Measurements from ENCODE around the gene RC3H2. TPM values are rescaled to one million over a fixed set of nuclear protein-coding genes. Genes with fewer than 3 reads are reported as not detected.

RC3H2 gene
- total RNA-seq, 2 experiments from 2014 or later = 45.0 to 73.7 TPM

DNA sequence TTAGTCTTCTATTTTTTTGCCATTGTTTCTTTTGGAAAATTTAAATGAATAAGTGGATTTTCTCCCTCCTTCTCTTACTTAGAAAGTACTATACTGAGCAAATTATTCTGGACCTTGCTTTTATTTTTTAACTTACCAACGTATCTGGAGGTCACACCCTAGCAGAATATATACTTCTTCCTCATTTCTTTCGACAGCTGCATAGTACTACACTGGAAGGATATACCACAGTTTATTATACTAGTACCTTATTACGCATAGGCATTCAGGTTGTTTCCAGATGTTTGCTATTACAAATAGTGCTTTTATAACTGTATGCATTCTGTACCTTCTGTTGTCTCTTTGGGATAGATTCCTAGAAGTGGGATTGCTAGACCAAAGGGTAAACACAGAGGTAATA lies 16.7 kb downstream of the RC3H2 start:
- Histone ChIP-seq H4K20me1 (ENCODE audit: insufficient read depth, low read length) (no peaks in the 10 kb centered on the region), H3K4me2 (ENCODE audit: low read length) (no peak overlapping the region), H3K4me1 (ENCODE audit: insufficient read depth, low read length, poor library complexity, severe bottlenecking) (no peaks in the 10 kb centered on the region), H3K4me3 (ENCODE audit: low read depth, low read length, poor library complexity, severe bottlenecking) (no peak overlapping the region), H3K79me2 (ENCODE audit: insufficient read depth, low read depth, low read length) (no peaks in the 10 kb centered on the region; the same call in 1 of the 2 replicates), H3K27ac (ENCODE audit: low read depth, low read length, poor library complexity, severe bottlenecking) (no peak overlapping the region), H3K9me3 (ENCODE audit: low read length) (no peaks in the 10 kb centered on the region), H2AFZ (ENCODE audit: low read length) (no peak overlapping the region), H3K9me2 (ENCODE audit: insufficient read depth, low read length) (no peaks in the 10 kb centered on the region), H3K36me3 (ENCODE audit: insufficient read depth, low read length) (peaks cover 93% of the 10 kb centered on the region)
- BruUV-seq (replicated peaks) = TSS peak; percentile 36
- ChIA-PET POLR2A (no interaction called here), CTCF (ENCODE audit: unreplicated experiment) (no interaction called here)
- intact Hi-C loops (cut with micrococcal nuclease; ENCODE audit: unreplicated experiment) = no loop called here
- TF ChIP-seq, protein P1, sequence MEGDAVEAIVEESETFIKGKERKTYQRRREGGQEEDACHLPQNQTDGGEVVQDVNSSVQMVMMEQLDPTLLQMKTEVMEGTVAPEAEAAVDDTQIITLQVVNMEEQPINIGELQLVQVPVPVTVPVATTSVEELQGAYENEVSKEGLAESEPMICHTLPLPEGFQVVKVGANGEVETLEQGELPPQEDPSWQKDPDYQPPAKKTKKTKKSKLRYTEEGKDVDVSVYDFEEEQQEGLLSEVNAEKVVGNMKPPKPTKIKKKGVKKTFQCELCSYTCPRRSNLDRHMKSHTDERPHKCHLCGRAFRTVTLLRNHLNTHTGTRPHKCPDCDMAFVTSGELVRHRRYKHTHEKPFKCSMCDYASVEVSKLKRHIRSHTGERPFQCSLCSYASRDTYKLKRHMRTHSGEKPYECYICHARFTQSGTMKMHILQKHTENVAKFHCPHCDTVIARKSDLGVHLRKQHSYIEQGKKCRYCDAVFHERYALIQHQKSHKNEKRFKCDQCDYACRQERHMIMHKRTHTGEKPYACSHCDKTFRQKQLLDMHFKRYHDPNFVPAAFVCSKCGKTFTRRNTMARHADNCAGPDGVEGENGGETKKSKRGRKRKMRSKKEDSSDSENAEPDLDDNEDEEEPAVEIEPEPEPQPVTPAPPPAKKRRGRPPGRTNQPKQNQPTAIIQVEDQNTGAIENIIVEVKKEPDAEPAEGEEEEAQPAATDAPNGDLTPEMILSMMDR (conservative IDR thresholded peaks at IDR 0.05; ENCODE audit: low read length) = no peak
- TF ChIP-seq EZH2phosphoT487 (IDR thresholded peaks at IDR 0.05; ENCODE audit: borderline replicate concordance, low read depth, low read length) = no peak
- DNase-seq (ENCODE audit: low spot score) = no peak

DNA sequence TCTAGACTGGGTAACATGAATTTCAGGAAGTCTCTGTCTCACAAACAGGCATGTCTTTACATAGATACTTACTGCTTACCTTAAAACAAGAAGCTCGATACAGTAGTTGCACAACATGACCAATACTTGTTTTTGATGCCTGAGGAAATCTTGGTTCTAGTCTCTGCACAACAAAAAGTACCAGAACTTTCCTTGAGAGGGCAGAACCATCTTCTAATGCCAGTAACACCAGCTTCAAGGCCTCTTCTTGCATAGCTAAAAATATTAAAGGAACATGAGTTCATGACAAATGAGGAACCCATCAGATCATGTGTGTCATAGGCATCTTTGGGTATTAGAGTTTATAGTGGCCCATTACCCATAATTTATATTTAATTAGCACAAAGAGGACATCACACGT lies 22.0 kb downstream of the RC3H2 start:
- Histone ChIP-seq H3K4me3 (ENCODE audit: low read depth, low read length, poor library complexity, severe bottlenecking) (no peak overlapping the region), H3K9me2 (ENCODE audit: insufficient read depth, low read length) (no peaks in the 10 kb centered on the region), H3K4me1 (ENCODE audit: insufficient read depth, low read length, poor library complexity, severe bottlenecking) (no peaks in the 10 kb centered on the region), H3K36me3 (ENCODE audit: insufficient read depth, low read length) (peaks cover 93% of the 10 kb centered on the region), H3K79me2 (ENCODE audit: insufficient read depth, low read depth, low read length) (no peaks in the 10 kb centered on the region), H4K20me1 (ENCODE audit: insufficient read depth, low read length) (no peaks in the 10 kb centered on the region), H3K4me2 (ENCODE audit: low read length) (no peak overlapping the region), H3K27ac (ENCODE audit: low read depth, low read length, poor library complexity, severe bottlenecking) (no peak overlapping the region), H2AFZ (ENCODE audit: low read length) (no peak overlapping the region), H3K9me3 (ENCODE audit: low read length) (no peaks in the 10 kb centered on the region)
- intact Hi-C loops (cut with micrococcal nuclease; ENCODE audit: unreplicated experiment) = loop anchor here (5.0 kb wide), 1 partner anchor 36 kb away; no protein-coding TSS in a partner anchor
- BruUV-seq (replicated peaks) = no TSS peak
- ChIA-PET CTCF (ENCODE audit: unreplicated experiment) (no interaction called here), POLR2A (interaction anchor here (0.5 to 0.6 kb wide), 2 partner anchors 76 to 715 kb away, joined by 3 read pairs; no protein-coding TSS in a partner anchor)
- DNase-seq (ENCODE audit: low spot score) = no peak
- no peak for TF ChIP-seq EZH2phosphoT487 (IDR thresholded peaks at IDR 0.05; ENCODE audit: borderline replicate concordance, low read depth, low read length)
- TF ChIP-seq, protein P1 (conservative IDR thresholded peaks at IDR 0.05; ENCODE audit: low read length) = no peak

DNA sequence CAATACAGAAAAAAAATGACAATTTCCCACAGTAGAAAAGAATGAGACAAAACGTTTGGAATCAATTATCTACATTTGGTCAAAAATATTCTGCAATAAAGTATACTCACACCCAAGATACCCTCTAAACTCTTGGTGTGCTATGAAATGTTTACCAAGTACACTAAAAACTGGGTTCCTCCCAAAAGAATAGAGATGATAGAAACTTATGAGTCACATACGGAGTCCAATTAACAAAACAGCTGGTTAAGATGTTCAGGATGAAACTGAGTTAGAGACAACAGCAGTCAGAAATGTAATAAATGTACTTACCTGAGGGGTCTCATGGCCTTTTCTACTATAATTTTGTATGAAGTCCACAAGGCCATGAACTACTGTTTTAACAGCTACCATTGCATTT lies 25.7 kb downstream of the RC3H2 start:
- no peaks in the 10 kb centered on the region for H3K9me3 ChIP-seq (ENCODE audit: low read length)
- H3K36me3 ChIP-seq (ENCODE audit: insufficient read depth, low read length) = peaks cover 97% of the 10 kb centered on the region
- H3K79me2 ChIP-seq (ENCODE audit: insufficient read depth, low read depth, low read length) = no peaks in the 10 kb centered on the region
- intact Hi-C loops (cut with micrococcal nuclease; ENCODE audit: unreplicated experiment) = no loop called here
- no peak overlapping the region for H3K27ac ChIP-seq (ENCODE audit: low read depth, low read length, poor library complexity, severe bottlenecking)
- no peak overlapping the region for H2AFZ ChIP-seq (ENCODE audit: low read length)
- BruUV-seq (replicated peaks) = TSS peak; percentile 16
- ChIA-PET POLR2A (interaction anchor here (1.4 kb wide), 1 partner anchor 23 kb away, joined by 3 read pairs; no protein-coding TSS in a partner anchor), CTCF (ENCODE audit: unreplicated experiment) (no interaction called here)
- no peak overlapping the region for H3K4me2 ChIP-seq (ENCODE audit: low read length)
- H3K4me3 ChIP-seq (ENCODE audit: low read depth, low read length, poor library complexity, severe bottlenecking) = no peak overlapping the region
- peaks cover 5% of the 10 kb centered on the region for H3K4me1 ChIP-seq (ENCODE audit: insufficient read depth, low read length, poor library complexity, severe bottlenecking)
- H4K20me1 ChIP-seq (ENCODE audit: insufficient read depth, low read length) = no peaks in the 10 kb centered on the region
- DNase-seq (ENCODE audit: low spot score) = no peak
- H3K9me2 ChIP-seq (ENCODE audit: insufficient read depth, low read length) = no peaks in the 10 kb centered on the region
- no peak for TF ChIP-seq EZH2phosphoT487 (IDR thresholded peaks at IDR 0.05; ENCODE audit: borderline replicate concordance, low read depth, low read length)
- TF ChIP-seq, protein P1 (conservative IDR thresholded peaks at IDR 0.05; ENCODE audit: low read length) = no peak

All from OCI-LY7 (cell line).